Medulla oblongata (tissue), 1 donor: ENCODE results near the gene PIMREG.

Experiments used
- DNase-seq: peaks from one replicate; pipeline ENCODE4 v3.0.0-alpha.2; 2015; ENCODE audit errors: extremely low spot score

The PIMREG gene

GRCh38 chr17:6498901-6499540 is 54.8 kb downstream of the PIMREG start:
- peak; percentile 53 for DNase-seq
